ENCODE data around the gene TEDC1.

TEDC1 gene

DNA sequence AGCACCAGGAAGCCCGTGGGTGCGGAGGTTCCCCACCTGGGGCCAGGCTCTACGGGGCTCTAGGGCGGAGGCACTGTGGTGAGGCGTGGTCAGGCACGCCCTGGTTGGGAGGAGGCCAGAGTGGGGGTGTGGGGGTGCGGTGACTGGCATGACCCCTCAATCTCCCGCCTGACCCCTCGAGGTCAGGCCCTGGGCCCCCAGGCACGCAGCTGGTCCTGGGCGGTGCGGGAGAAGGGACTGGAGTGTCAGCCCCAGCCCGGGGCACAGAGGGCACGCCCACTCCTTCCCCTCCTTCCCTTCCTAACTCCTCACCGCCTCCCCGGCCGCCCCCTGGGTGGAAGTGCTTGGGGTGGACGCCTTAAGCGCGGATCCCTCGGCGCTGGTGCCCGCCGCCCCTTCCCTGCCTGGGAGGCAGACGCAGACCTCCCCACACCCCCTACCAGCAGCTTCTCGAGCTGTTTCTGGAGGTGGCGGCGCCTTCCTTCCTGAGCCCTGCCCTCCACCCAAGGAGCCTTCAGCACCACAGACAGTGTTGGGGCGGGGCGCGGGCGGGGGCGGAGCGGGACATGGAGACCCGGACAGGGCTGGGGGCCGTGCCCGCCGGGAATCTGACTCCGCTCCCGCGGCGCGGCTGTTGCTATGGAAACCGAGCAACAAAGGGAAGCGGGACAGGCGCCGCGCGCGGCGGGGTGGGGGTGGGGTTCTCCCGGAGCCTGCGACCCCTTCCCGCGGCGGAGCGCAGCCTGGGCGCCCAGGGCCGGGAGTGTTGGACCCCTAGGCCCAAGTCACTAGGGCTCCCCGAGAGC is 17.2 kb upstream of the TEDC1 start (continued):
- TF ChIP-seq PRDM2 (tag by site-specific recombination; IDR thresholded peaks at IDR 0.05; ENCODE audit: borderline replicate concordance) (0 out of 2 replicates have a peak, but pooled peaks have one; percentile 70), ZNF645 (tag by site-specific recombination; IDR thresholded peaks at IDR 0.05) (no peak), BCL11A (tag by site-specific recombination; IDR thresholded peaks at IDR 0.05; ENCODE audit: low read depth) (no peak), ZNF747 (tag by site-specific recombination; IDR thresholded peaks at IDR 0.05) (no peak), ZNF423 (tag by site-specific recombination; IDR thresholded peaks at IDR 0.05) (peak; percentile 85), ZNF157 (tag by site-specific recombination; IDR thresholded peaks at IDR 0.05) (no peak), ZNF292 (tag by site-specific recombination; IDR thresholded peaks at IDR 0.05; ENCODE audit: borderline replicate concordance, low read depth) (no peak), ZSCAN5A (tag by site-specific recombination; IDR thresholded peaks at IDR 0.05) (no peak), KLF1 (tag by site-specific recombination; IDR thresholded peaks at IDR 0.05) (peak; percentile 100), ZFHX2 (tag by site-specific recombination; conservative IDR thresholded peaks at IDR 0.05) (peak; percentile 98), ZNF623 (tag by site-specific recombination; IDR thresholded peaks at IDR 0.05) (no peak), ZBTB44 (tag by site-specific recombination; IDR thresholded peaks at IDR 0.05) (no peak), GLI2 (tag by site-specific recombination; IDR thresholded peaks at IDR 0.05; ENCODE audit: borderline replicate concordance, low read depth) (no peak), ZNF341 (tag by site-specific recombination; IDR thresholded peaks at IDR 0.05; ENCODE audit: low read depth) (peak; percentile 96), ZBTB7A (tag by site-specific recombination; IDR thresholded peaks at IDR 0.05; ENCODE audit: low read depth) (peak; percentile 76), ZNF677 (tag by site-specific recombination; IDR thresholded peaks at IDR 0.05) (no peak), ZNF19 (tag by site-specific recombination; IDR thresholded peaks at IDR 0.05; ENCODE audit: low read depth) (no peak), ZNF211 (tag by site-specific recombination; IDR thresholded peaks at IDR 0.05; ENCODE audit: low read depth) (no peak), ZNF626 (tag by site-specific recombination; IDR thresholded peaks at IDR 0.05) (no peak), ZBTB20 (tag by site-specific recombination; IDR thresholded peaks at IDR 0.05) (peak; percentile 95), YY1 (tag by site-specific recombination; IDR thresholded peaks at IDR 0.05) (no peak), ZNF114 (tag by site-specific recombination; IDR thresholded peaks at IDR 0.05) (no peak), ZBTB1 (tag by site-specific recombination; IDR thresholded peaks at IDR 0.05) (no peak)
- TF ChIP-seq, protein P1, sequence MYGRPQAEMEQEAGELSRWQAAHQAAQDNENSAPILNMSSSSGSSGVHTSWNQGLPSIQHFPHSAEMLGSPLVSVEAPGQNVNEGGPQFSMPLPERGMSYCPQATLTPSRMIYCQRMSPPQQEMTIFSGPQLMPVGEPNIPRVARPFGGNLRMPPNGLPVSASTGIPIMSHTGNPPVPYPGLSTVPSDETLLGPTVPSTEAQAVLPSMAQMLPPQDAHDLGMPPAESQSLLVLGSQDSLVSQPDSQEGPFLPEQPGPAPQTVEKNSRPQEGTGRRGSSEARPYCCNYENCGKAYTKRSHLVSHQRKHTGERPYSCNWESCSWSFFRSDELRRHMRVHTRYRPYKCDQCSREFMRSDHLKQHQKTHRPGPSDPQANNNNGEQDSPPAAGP (tag by site-specific recombination; IDR thresholded peaks at IDR 0.05), result peak; percentile 84
- TF ChIP-seq, protein P2, sequence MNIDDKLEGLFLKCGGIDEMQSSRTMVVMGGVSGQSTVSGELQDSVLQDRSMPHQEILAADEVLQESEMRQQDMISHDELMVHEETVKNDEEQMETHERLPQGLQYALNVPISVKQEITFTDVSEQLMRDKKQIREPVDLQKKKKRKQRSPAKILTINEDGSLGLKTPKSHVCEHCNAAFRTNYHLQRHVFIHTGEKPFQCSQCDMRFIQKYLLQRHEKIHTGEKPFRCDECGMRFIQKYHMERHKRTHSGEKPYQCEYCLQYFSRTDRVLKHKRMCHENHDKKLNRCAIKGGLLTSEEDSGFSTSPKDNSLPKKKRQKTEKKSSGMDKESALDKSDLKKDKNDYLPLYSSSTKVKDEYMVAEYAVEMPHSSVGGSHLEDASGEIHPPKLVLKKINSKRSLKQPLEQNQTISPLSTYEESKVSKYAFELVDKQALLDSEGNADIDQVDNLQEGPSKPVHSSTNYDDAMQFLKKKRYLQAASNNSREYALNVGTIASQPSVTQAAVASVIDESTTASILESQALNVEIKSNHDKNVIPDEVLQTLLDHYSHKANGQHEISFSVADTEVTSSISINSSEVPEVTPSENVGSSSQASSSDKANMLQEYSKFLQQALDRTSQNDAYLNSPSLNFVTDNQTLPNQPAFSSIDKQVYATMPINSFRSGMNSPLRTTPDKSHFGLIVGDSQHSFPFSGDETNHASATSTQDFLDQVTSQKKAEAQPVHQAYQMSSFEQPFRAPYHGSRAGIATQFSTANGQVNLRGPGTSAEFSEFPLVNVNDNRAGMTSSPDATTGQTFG (tag by site-specific recombination; IDR thresholded peaks at IDR 0.05; ENCODE audit: borderline replicate concordance), result no peak
